RPMI7951 (cell line): ENCODE measurements around the gene LMNTD1. TPM values are rescaled to one million over a fixed set of nuclear protein-coding genes. Genes with fewer than 3 reads are reported as not detected.

Experiments used
- DNase-seq: peaks from one replicate; pipeline ENCODE4 v3.0.0-alpha.2; 2012; ENCODE audit warnings: low read depth
- total RNA-seq: library from RNA; depleted of rRNA; stranded (reverse); fragments of >200 nt; shearing (Covaris generic); gene quantifications from 2 replicates; pipeline ENCODE4 v1.2.3, GENCODE V29; 2014

The LMNTD1 gene
- total RNA-seq, 1 experiment from 2014 or later: not detected

DNA sequence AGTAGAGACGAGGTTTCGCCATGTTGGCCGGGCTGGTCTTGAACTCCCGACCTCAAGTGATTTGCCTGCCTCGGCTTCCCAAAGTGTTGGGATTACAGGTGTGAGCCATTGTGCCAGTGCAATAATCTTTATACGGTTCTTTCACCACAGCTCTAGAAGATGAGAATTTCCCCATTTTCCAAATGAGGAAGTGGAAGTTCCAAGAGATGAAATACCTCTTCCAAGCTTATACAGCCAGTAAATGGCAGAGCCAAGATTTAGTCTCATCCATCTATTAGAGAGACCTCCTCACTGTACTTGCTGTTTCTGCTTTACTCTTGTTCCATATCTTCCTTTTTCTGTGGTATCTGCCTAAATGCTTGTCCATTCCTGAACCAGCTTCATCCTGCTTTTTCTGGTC is 3.1 kb upstream of the LMNTD1 start:
- no peak for DNase-seq

DNA sequence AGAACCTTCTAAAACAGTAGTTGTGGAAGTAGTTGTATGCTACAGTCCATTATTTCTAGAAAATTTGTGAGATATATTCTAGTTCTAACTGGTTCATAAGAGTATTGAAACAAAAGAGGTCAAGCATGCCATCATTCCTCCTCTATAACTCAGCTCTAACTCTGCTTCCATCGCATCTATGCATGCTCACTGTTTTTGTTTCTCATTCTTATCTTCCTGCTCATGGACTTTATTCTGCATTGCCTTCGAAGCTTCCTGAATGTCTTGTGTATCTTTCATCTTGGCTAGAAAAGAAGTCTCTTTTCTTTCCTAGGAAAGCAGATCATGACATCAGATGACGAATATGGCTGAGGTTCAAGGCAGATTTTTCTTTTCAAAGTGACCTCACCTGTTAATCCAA is 402 bp downstream of the LMNTD1 start:
- DNase-seq: no peak

DNA sequence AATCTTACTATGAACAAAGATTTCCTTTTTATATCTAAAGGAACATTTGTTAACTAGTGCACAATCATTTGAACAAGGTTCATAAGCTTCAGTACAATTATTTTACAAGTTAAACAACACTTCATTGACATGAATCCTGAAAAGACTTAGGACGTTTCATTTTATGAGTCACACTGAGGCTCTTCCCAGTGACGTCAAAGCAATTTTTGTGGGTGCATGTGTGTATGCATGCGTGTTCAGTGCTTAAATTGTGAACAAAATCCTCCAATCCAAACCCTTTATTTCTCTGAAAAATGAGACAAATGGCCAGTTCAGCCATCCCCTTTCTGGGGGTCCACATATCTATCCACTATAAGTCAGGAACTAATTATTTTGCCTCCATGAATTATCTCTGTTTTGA is 2.9 kb downstream of the LMNTD1 start:
- peak; percentile 72 for DNase-seq

DNA sequence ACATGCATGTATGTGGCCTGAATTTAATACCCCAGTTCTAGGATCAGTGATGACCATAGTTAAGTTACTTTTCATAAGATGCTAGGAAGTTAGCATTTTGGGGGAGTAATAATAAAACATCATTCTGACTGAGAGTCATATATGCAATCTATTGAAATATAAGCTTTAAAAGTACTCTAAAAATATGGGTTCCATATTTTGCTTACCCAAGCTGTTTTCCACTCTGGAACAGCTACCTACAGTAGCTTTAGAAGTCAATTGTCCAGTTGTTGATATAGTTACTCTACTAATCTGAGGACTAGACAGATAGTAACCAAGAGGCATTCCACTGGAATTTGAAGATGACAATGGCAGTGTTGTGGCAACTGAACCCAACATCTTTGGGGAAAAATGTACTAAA is 4.0 kb downstream of the LMNTD1 start:
- DNase-seq: no peak

DNA sequence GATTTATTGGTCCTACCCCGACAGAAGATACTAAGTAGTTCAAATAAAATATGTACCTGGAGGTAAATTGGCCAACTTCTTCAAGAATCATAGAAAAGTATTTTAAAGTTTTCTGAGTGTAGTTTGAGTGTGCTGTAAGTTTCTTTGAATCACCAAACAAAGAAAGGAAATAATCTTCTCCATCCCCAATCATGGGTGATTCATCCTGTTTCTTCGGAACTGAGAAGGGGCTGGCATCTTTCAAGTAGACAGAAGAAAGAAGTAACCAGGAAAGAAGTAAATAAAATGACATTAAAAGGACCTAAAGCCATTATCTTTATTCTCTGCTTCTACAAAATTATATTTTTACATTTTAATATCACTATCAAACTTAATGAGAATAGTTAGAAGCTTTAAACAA is 6.8 kb downstream of the LMNTD1 start:
- DNase-seq: no peak

DNA sequence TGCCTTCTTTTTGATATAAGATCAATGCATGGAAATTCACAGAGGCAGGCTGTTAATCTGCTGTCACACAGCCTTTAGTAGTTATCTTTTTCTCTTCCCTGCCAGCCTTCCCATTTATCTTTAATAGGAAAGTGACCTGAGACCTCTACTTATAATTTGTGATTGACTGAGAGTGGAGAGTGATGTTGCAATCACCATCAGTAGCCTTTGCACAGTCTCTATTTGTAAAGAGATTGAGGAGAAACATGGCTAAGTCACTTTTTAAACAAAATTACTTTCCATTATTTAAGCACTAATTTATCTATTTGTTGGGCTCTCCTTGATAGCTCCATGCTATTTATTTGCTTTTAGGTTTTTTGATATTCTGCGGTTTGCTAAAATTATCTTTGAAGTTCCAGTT is 19.9 kb downstream of the LMNTD1 start:
- DNase-seq: no peak

DNA sequence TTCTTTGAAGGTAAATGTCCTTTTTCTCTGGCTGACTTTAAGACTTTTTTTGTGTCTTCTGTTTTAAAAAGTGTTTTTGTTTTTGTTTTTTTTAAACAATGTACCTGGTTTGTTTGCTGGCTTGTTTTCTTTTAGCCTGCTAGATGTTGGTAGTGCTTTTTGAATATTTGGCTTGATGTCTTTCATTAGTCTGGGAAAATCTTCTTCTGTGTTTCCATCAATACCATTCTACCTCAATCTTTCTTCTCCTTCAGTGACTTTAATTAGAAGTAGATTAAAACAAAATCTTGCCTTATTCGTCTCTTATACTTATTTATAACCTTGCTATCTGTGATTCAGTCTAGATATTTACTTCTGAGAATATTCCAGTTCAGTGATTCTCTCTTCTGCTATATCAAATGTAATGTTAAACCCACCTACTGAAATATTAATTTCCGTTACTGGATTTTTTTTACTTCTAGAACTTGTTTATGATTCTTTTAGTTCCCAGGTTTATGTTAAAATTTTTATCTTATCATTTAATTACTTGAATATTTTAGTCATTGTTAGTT is 21.5 kb downstream of the LMNTD1 start:
- DNase-seq: no peak

DNA sequence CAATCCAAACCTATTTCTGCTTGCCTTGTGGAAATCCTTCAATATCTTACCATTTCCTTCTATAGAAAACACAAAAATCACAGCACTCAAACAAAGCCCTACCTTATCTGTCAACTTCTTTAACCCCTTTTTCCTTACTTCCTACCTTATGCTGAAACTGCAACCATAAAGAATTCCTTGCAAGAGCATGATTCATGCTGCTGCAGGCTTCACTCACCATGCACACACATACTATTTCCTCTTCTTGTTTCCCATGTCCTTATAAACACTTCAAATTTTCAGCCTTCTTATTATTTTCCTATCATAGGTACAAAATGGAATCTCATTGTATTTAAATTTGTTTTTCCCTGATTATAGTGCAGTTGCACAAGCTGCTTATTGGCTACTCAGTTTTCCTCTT is 23.3 kb downstream of the LMNTD1 start:
- DNase-seq: peak; percentile 15

DNA sequence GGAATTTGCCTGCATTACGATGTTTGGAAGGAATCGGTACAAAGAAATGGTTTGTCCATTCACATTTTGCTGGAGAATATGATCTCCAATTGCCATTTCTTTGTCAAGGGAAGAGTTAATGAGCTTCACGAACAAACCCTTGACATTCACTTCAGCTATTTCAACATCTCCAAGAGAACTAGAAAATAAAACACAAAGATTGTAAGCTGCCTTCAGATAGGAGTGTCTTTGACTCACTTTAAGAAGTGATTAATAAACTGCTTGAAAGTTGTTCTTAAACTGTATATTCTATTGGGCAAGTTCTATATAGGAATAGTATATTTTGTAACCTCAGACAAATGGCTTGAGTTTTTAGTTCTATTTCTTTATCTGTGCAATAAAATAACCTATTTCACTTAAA is 26.3 kb downstream of the LMNTD1 start:
- DNase-seq: no peak

DNA sequence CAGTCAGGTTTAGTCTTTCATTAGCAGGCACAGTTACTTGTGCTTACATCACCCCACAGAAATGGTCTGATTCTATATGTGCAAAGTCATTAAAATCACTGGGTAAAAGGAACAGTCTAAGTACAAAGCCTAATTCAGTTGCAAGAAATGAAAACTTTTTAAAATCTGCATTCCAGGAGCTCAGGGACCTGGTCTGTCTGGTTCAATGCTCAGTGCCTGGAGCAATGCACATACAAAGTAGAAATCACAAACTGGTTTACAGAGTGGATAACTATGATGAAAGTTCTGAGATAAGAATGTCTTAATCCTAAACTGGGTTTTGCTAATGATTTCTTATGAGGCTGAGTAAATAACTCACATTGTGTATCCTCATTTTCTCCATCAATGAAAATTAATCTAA is 28.7 kb downstream of the LMNTD1 start:
- no peak for DNase-seq

DNA sequence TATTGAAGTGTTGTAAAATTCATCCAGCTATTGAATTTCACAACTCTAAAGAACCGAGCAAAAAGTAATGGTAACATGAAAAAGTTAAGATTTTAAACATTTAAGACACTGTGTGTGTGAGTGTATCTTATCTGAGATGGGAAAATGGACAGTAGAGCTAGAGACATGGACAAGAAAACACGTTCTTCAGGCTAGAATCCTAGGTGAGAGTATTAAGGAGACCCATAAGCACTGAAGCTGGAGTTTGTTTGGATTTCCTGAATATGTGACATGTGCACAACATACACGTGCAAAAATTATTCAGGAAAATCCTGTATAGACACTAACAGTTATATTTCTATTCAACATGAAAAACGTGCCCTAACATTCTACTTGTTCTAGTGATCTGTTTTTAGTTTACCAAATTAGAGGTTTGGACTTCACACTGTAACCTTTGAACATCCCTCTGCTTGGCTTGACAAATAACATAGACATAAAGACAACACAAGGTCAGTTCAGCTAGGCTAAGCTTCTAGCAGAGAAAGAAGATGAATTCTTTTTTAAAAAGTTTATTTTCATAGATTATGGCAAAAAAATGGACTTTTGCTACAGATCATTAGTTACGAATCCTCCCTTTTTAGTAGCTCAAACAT is 31.3 kb downstream of the LMNTD1 start:
- DNase-seq: no peak

DNA sequence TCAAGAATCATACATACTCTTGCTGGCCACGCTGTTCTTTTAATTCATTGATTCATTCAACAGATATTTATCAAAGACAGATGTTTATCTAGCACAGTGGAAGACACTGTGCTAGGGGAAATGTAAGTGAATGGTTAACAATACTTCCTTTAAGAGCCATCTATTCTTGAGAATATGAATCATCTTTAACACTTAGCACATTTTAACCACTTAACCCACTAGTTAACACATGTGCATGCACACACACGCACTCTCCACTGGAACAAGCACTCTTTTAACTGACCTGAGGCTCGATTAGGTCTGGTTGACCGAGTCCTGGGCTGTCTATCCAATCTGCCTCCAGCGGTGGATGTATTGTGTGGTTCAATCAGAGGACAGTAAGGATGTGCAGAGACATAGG is 34.6 kb downstream of the LMNTD1 start:
- DNase-seq: peak; percentile 87

DNA sequence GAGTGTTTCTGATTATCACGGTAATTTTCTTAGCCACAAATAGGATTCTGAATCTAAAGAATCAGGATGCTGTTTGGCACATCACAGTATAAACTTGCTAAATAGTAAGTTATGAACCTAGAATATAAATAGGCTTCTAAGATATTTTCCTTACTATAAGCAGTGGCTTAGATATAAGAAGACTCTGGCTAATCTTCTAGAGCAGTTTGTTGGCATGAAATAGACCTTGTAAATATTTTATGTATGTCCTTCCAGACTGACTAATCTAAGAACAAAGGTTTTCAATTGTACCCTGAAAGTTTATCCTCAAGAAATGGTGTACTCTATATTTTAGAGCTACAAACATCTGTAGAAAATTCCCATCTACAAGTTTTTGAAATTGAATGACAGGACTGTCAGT is 48.3 kb downstream of the LMNTD1 start:
- DNase-seq: no peak

DNA sequence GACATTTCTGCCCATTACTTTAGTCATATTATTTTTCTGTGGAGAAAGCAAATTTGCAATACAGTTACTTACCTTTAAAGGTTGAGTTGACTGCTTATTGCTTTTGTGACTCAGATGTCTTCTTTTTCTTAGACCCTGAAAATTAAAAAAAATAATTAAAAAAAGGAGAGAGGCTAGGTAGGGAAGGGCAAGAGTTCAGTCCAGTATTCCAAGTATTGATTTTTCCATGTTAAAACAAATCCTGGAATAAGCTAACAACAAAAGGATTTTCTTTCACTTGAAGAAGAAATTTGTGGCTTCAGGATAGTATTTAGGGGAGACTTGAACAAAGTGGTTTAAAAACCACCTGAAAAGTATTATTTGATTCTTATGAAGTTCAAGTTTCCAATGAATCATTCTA is 49.4 kb downstream of the LMNTD1 start:
- DNase-seq: no peak

DNA sequence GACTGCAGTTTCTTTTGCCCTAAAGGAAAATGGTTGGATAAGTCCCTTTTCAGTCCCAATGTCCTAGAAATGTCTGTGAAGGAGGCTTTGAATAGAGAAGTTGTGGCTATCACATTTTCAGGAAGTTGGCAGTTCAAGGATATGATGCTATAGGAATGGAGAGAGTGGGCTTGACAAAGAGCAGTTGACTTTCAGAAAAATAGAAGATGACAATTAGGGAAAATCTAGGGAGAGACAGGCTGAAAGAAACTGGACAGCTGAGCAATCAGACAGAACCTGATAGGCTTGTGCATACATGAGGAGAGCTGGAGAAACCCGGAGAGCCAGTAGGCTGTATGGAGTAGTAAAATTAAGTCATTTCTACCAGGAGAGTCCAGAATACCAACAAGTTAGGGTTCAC is 50.5 kb downstream of the LMNTD1 start:
- no peak for DNase-seq

DNA sequence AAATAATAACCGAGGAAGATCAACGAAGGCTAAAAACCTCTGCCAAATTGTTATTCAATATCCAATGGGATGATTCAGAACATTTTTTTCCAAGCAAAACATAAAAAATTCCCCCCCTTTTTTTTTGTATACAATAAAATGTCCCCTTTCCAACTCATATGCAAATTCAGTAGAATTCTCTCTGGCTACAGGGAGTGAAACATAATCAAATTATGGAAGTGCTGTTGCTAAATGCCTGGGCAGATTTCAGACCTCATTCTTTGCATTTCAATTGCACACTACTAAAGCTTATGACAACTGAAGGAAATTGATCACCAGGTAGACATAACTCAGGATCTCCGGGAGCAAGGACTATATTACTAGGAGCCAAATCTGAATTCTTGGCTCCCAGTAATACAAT is 51.0 kb downstream of the LMNTD1 start:
- DNase-seq: no peak

DNA sequence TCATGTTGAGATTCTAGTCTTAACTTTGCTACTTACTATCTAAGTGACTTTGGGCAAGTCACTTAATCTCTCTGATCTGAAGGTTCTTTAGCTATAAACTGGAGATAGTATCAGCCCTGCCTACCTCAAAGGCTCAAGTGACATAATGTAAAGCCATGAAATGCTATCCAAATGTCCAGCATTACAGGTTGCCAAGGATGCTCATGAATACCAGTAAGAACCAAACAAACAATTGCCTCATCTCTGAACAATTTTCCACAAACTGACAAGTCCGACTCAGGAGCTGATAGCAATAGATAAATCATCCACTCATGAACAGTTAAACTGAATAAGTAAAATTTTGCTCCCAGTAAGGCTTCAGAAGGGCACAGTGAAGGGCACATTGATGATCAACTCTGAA is 51.5 kb downstream of the LMNTD1 start:
- peak; percentile 21 for DNase-seq

DNA sequence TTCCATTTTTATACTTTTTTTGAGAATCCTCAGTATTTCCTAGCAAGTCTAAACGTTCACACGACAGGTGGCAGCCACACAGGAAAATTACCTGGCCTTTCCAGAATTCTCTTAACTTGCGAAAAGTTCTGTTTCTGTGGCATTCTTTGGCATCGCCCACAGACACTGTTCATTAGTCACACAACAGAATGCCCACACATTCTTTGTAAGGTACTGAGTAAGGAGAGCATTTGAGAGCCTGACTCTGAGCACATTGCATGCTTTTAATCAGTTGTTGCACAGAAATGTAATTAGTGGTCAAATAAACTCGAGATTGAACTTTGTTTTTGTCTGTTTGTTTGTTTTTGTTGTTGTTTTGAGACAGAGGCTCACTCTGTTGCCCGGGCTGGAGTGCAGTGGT is 52.4 kb downstream of the LMNTD1 start:
- DNase-seq: peak; percentile 15

DNA sequence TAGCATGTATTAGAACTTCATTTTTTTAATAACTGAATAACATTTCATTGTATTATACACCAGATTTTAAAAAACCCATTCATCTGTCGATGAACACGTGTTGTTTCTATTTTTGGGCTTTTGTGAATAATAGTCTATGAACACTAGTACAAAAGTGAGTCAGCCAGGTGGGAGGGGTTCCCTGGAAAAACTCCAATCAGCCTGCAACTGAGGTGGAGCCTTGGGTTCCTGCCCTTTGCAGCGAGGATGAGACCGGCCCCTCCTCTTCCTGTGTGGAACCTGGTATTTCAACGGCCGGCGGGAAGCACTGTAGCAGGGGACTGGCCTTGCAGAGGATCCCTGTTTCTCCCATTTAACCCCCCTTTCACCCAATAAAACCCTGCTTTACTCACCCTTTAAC is 56.1 kb downstream of the LMNTD1 start:
- DNase-seq: peak; percentile 29

DNA sequence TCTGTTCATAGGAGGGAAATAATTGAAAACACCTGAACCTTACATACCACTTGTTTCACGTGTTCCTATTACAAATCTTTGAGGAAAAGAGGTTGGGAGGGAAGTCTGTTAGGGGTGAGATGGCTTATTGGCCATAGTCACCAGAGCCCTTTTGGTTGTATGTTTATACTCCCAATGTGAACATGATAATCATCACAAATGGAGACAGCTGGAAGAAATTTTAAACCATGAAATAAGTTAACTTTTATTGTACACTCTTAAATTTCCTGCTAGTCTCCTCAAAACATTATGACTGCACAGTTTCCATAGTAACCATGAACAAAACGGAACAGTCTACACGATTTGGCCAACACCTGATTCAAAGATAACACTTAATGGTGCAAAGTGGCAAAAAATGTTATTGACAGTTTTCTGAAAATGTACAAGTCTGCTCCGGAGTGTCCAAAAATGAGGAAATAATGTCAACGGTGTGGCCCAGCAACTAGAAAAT is 56.9 kb downstream of the LMNTD1 start:
- DNase-seq: peak; percentile 70

DNA sequence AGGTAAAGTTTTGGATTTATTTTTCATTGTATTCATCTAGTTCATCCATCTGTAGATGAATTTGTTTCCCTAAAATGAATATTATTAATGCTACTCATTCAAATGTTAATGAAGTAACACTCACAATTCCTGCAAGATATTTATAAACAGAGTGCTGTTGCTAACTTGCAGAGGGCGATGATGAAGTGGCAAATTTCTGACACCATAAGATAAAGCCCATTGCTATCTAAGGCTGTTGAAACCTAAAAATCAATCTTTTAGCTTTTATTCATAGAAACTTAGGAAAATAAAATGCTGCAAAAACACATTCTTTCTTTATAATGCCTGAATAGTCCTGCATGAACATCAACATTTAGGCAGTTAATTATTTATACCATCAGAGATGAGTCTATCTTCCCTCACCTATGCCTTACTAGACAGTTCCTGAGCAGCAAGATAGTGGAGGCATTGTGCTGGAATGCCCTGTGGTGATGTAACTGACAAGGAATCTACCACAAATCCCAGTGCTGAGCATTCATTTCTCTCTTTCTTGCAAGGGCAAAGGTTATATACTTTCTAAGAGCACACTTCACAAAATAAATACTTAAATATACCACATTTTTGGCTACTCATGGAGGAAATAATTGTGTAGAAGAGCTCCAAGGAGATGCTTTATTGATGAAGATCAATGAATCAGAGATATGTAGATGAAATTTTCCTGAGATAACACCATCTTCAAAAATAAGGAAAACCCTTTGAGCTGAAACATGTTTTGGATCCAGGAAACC is 57.6 kb downstream of the LMNTD1 start:
- peak; percentile 81 for DNase-seq

DNA sequence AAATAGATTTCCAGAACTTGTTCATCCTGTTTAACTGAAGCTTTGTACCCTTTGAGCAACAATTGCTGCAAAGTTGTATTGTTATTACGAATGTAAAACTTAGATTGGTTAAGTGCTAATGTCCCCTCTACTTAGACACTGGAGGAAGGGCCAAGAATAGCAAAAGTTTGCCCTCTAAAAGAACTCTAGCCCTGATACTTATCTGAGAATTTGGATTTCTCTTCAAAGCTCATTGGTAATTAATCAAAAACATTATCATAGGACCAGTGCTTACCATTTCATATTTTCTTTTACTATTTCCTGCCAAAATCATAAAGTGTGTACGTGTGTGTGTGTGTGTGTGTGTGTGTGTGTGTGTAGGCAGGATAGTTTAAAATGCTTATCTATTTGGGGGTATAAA is 58.2 kb downstream of the LMNTD1 start:
- no peak for DNase-seq

DNA sequence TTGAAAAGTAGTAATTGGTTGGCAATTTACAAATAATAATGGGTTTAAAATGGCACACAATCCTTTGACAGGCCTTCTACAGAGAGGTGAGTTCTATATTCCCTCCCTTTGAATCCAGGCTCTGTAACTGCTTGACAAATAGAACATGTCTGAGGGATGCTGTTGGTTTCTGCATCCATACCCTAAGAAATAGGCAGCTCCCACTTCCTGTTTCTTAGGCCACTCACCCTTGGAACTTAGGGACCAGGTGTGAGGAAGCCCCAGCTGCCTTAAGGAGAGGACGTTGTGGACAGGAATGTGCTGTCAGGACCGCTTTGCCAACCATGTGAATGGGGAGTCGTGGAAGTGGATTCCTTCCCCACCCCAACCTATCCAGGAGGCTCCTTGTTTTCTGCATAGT is 59.4 kb downstream of the LMNTD1 start:
- no peak for DNase-seq
